OCI-LY3 (cell line): ENCODE data around the gene LGALS8.

Experiments used
- CTCF ChIP-seq: fragments of 200-600, 300-600 bp; sonication (generic); IDR thresholded peaks from 2 replicates; pipeline ENCODE4 v1.5.1; 2014; ENCODE audit warnings: antibody characterized with exemption, low read length, low read depth
- EZH2phosphoT487 ChIP-seq: fragments of 200-600 bp; shearing (Covaris generic); IDR thresholded peaks from 2 replicates; pipeline ENCODE4 v1.6.1; 2018; ENCODE audit warnings: antibody characterized with exemption, mixed run types, low read depth

- TF ChIP-seq CTCF (no peak), EZH2phosphoT487 (no peak)
Observed at GRCh38 chr1:236578661-236579060, 54.9 kb downstream of the LGALS8 start.
